Stomach (tissue), 4 donors: Measurements from ENCODE around the gene GNAI3.

Experiments
- EP300 ChIP-seq: sonication (generic); formaldehyde crosslinking; IDR thresholded peaks from one replicate; pipeline ENCODE4 v1.6.1; 2017; ENCODE audit warnings: antibody characterized with exemption
- POLR2A ChIP-seq, 4 donors: fragments of 450-650 bp; IDR thresholded peaks; one replicate each; pipeline ENCODE4 v1.6.1; 2016; ENCODE audit warnings: antibody characterized with exemption in 4 of 4, control low read depth in 2 of 4, mild to moderate bottlenecking in 1 of 4, moderate library complexity in 1 of 4
- TF ChIP-seq, protein P1 (sequence below), 7 experiments: fragments of 450-650 bp in 4 of 7; fragments of 200-600 bp in 3 of 7; sonication (generic) in 3 of 7; IDR thresholded peaks; one replicate each; pipeline ENCODE4 v1.5.1; 2016 to 2019; ENCODE audit warnings: antibody characterized with exemption in 7 of 7, control low read depth in 2 of 7, mild to moderate bottlenecking in 1 of 7

DNA sequence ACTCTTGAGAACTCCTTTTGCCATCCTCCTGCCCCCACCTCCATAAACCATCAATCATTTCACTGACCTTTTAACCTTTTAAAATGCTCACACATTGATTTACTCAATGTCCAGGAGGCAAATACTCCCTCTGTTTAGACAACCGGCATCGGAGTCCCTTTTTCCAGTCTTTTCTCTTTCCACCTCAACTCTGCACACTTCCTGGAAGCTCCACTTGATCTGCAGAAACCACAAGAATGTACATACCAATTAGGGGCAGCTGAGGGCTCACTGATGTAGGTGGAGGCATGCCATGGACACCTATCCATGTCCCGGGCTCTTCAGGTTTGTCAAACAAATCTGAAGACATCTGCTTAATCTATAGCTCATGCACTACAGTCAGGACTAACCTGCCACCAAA, 33.6 kb upstream of the GNAI3 start:
- TF ChIP-seq POLR2A (IDR thresholded peaks at IDR 0.05) (no peak), EP300 (no peak)
- TF ChIP-seq, protein P1, sequence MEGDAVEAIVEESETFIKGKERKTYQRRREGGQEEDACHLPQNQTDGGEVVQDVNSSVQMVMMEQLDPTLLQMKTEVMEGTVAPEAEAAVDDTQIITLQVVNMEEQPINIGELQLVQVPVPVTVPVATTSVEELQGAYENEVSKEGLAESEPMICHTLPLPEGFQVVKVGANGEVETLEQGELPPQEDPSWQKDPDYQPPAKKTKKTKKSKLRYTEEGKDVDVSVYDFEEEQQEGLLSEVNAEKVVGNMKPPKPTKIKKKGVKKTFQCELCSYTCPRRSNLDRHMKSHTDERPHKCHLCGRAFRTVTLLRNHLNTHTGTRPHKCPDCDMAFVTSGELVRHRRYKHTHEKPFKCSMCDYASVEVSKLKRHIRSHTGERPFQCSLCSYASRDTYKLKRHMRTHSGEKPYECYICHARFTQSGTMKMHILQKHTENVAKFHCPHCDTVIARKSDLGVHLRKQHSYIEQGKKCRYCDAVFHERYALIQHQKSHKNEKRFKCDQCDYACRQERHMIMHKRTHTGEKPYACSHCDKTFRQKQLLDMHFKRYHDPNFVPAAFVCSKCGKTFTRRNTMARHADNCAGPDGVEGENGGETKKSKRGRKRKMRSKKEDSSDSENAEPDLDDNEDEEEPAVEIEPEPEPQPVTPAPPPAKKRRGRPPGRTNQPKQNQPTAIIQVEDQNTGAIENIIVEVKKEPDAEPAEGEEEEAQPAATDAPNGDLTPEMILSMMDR (IDR thresholded peaks at IDR 0.05): no peak
